ENCODE data around the gene TMEM245. TPM values are rescaled to one million over a fixed set of nuclear protein-coding genes. Genes with fewer than 3 reads are reported as not detected.

Gene TMEM245
- total RNA-seq, 2 experiments from 2014 or later: 22.6 to 24.4 TPM

- no peaks in the 10 kb centered on the region for H3K4me1 Mint-ChIP-seq (ENCODE audit: low read depth)
- Histone ChIP-seq H3K27me3 (ENCODE audit: control insufficient read depth in 1 of 2, insufficient read depth in 2 of 2, low read length in 2 of 2) (no peaks in the 10 kb centered on the region), H3K36me3 (ENCODE audit: insufficient read depth, low read length) (no peaks in the 10 kb centered on the region), H3K4me3 (ENCODE audit: low read length) (no peak overlapping the region), H3K9me3 (ENCODE audit: control insufficient read depth in 1 of 2, insufficient read depth in 1 of 2, low read length in 2 of 2) (no peaks in the 10 kb centered on the region), H3K4me1 (ENCODE audit: insufficient read depth, low read length) (no peaks in the 10 kb centered on the region), H3K27ac (ENCODE audit: low read depth in 1 of 2, low read length in 2 of 2) (no peak overlapping the region)
- no peak overlapping the region for H3K27ac Mint-ChIP-seq
- DNase-seq (no peak), ATAC-seq (ENCODE audit: poor library complexity) (no peak)
- ChIA-PET POLR2A (no interaction called here), CTCF (no interaction called here)
- intact Hi-C loops (cut with DNase I, micrococcal nuclease): no loop called here
- H3K4me3 Mint-ChIP-seq: no peak overlapping the region
- TF ChIP-seq CTCF (IDR thresholded peaks at IDR 0.05): no peak
- no peaks in the 10 kb centered on the region for H3K27me3 Mint-ChIP-seq
- no peaks in the 10 kb centered on the region for H3K9me3 Mint-ChIP-seq
- H3K36me3 Mint-ChIP-seq (ENCODE audit: low read depth): no peaks in the 10 kb centered on the region
These were observed 138.9 kb downstream of the TMEM245 start for GRCh38 chr9:108980893-108981292.

GRCh38 chr9:108978205-108978604 lies 141.5 kb downstream of the TMEM245 start:
- H3K27ac ChIP-seq (ENCODE audit: low read depth in 1 of 2, low read length in 2 of 2): no peak overlapping the region
- no peaks in the 10 kb centered on the region for H3K9me3 Mint-ChIP-seq
- ChIA-PET POLR2A (no interaction called here), CTCF (no interaction called here)
- H3K27me3 Mint-ChIP-seq: no peaks in the 10 kb centered on the region
- no peaks in the 10 kb centered on the region for H3K4me1 Mint-ChIP-seq (ENCODE audit: low read depth)
- no peak for ATAC-seq (ENCODE audit: poor library complexity)
- no peaks in the 10 kb centered on the region for H3K9me3 ChIP-seq (ENCODE audit: control insufficient read depth in 1 of 2, insufficient read depth in 1 of 2, low read length in 2 of 2)
- H3K36me3 ChIP-seq (ENCODE audit: insufficient read depth, low read length): no peaks in the 10 kb centered on the region
- H3K36me3 Mint-ChIP-seq (ENCODE audit: low read depth): no peaks in the 10 kb centered on the region
- H3K4me3 Mint-ChIP-seq: no peak overlapping the region
- no peak for DNase-seq
- intact Hi-C loops (cut with DNase I, micrococcal nuclease): no loop called here
- no peaks in the 10 kb centered on the region for H3K27me3 ChIP-seq (ENCODE audit: control insufficient read depth in 1 of 2, insufficient read depth in 2 of 2, low read length in 2 of 2)
- TF ChIP-seq CTCF (IDR thresholded peaks at IDR 0.05): no peak
- H3K27ac Mint-ChIP-seq: no peak overlapping the region
- H3K4me1 ChIP-seq (ENCODE audit: insufficient read depth, low read length): no peaks in the 10 kb centered on the region
- H3K4me3 ChIP-seq (ENCODE audit: low read length): no peak overlapping the region

GRCh38 chr9:108973895-108974294 lies 145.9 kb downstream of the TMEM245 start:
- intact Hi-C loops (cut with DNase I, micrococcal nuclease): no loop called here
- no peaks in the 10 kb centered on the region for H3K4me1 Mint-ChIP-seq (ENCODE audit: low read depth)
- no peak overlapping the region for H3K27ac Mint-ChIP-seq
- Histone ChIP-seq H3K9me3 (ENCODE audit: control insufficient read depth in 1 of 2, insufficient read depth in 1 of 2, low read length in 2 of 2) (peaks cover 0 to 8% of the 10 kb centered on the region in 2 experiments), H3K27ac (ENCODE audit: low read depth in 1 of 2, low read length in 2 of 2) (no peak overlapping the region), H3K4me1 (ENCODE audit: insufficient read depth, low read length) (no peaks in the 10 kb centered on the region), H3K36me3 (ENCODE audit: insufficient read depth, low read length) (no peaks in the 10 kb centered on the region), H3K4me3 (ENCODE audit: low read length) (no peak overlapping the region), H3K27me3 (ENCODE audit: control insufficient read depth in 1 of 2, insufficient read depth in 2 of 2, low read length in 2 of 2) (no peaks in the 10 kb centered on the region)
- H3K27me3 Mint-ChIP-seq: no peaks in the 10 kb centered on the region
- no peaks in the 10 kb centered on the region for H3K9me3 Mint-ChIP-seq
- TF ChIP-seq CTCF (IDR thresholded peaks at IDR 0.05): no peak
- no peak for ATAC-seq (ENCODE audit: poor library complexity)
- no peak overlapping the region for H3K4me3 Mint-ChIP-seq
- no peak for DNase-seq
- ChIA-PET CTCF (no interaction called here), POLR2A (no interaction called here)
- H3K36me3 Mint-ChIP-seq (ENCODE audit: low read depth): no peaks in the 10 kb centered on the region
